Measurements from ENCODE around the gene CAMSAP2. TPM values are rescaled to one million over a fixed set of nuclear protein-coding genes. Genes with fewer than 3 reads are reported as not detected.

Gene CAMSAP2
- total and polyA plus RNA-seq, 12 donors, result 7.0 to 47.1 (median 38.1) TPM

DNA sequence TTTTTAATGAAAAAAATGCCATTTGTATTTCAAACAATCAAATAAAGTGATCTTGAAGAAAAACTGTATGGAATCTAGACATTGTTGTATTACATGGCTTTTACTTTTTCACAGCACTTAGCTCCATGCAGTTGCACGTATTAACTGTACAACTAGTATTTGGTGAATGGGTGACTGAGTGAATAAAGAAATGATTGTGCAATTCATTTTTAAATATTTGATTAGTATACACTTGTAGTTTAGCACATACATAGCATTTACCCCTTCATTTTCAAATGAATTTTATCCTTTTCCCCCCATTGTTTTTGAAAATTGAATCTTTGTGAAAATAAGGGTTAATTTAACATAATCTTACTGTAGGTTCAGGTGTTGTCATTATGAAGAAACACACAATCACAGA is 79.6 kb downstream of the CAMSAP2 start:
- Histone ChIP-seq H3K4me1 (peaks cover 0 to 5% (median 0%) of the 10 kb centered on the region in 9 donors), H3K27me3 (no peaks in the 10 kb centered on the region), H3K36me3 (peaks cover 0 to 66% (median 10%) of the 10 kb centered on the region in 9 donors), H3K27ac (no peak overlapping the region), H3K4me3 (no peak overlapping the region), H3K9me3 (no peaks in the 10 kb centered on the region)
- DNase-seq, result no peak
- WGBS, 2 donors, result 91 to 94% methylated on average over 1 of the region's 1 CpG
- no peak for ATAC-seq
- intact Hi-C loops (cut with DNase I), result no loop called here
- TF ChIP-seq, protein P1, sequence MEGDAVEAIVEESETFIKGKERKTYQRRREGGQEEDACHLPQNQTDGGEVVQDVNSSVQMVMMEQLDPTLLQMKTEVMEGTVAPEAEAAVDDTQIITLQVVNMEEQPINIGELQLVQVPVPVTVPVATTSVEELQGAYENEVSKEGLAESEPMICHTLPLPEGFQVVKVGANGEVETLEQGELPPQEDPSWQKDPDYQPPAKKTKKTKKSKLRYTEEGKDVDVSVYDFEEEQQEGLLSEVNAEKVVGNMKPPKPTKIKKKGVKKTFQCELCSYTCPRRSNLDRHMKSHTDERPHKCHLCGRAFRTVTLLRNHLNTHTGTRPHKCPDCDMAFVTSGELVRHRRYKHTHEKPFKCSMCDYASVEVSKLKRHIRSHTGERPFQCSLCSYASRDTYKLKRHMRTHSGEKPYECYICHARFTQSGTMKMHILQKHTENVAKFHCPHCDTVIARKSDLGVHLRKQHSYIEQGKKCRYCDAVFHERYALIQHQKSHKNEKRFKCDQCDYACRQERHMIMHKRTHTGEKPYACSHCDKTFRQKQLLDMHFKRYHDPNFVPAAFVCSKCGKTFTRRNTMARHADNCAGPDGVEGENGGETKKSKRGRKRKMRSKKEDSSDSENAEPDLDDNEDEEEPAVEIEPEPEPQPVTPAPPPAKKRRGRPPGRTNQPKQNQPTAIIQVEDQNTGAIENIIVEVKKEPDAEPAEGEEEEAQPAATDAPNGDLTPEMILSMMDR (IDR thresholded peaks at IDR 0.05), result no peak

DNA sequence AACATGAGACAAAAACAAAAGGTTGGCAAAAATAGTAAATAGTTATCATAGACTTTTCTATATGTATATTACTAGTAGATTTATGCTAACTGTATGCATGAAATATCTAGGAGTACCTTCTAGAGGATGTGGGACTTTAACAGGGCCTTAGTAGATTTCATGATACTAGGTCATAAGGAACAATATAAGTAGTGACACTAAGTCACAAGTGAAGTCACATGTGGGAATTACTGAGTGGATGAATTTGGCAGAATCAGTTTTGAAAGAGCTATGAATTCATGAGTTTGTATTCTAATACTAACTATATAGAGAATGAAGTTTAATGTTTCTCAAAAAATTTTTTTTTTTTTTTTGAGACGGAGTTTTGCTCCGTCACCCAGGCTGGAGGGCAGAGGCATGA is 81.0 kb downstream of the CAMSAP2 start:
- DNase-seq (no peak), ATAC-seq (no peak)
- H3K9me3 ChIP-seq, result no peaks in the 10 kb centered on the region
- TF ChIP-seq, protein P1 (IDR thresholded peaks at IDR 0.05), result no peak
- no peak overlapping the region for H3K4me3 ChIP-seq
- peaks cover 0 to 66% (median 10%) of the 10 kb centered on the region in 9 donors for H3K36me3 ChIP-seq
- no peak overlapping the region for H3K27ac ChIP-seq
- intact Hi-C loops (cut with DNase I), result no loop called here
- peaks cover 0 to 5% (median 0%) of the 10 kb centered on the region in 9 donors for H3K4me1 ChIP-seq
- H3K27me3 ChIP-seq, result no peaks in the 10 kb centered on the region
- WGBS, 2 donors, result 97 to 100% methylated on average over 2 of the region's 2 CpGs

DNA sequence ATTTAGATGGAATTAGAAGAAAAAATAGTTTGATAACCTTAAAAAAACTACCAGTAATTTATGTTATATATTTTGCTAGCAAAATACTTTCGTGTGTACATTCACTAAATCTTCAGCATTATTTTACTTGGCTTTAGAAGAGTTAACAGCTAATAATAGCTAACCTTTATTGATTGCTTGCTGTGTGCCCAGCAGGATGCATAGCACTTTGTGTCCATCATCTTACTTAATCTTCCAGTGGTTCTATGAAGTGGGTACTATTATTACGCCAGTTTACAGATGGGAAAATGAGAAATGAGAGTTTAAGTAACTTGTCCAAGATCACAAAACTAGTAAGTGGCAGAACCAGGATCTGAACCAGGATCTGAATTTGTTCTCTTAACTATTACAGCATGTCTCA is 92.4 kb downstream of the CAMSAP2 start:
- TF ChIP-seq, protein P1 (IDR thresholded peaks at IDR 0.05), result no peak
- H3K36me3 ChIP-seq, result peaks cover 0 to 27% (median 0%) of the 10 kb centered on the region in 9 donors
- no peak overlapping the region for H3K4me3 ChIP-seq
- peaks cover 0 to 3% (median 0%) of the 10 kb centered on the region in 11 donors for H3K9me3 ChIP-seq
- ATAC-seq (no peak), DNase-seq (no peak)
- H3K4me1 ChIP-seq, result peaks cover 0 to 18% (median 3%) of the 10 kb centered on the region in 9 donors
- H3K27ac ChIP-seq, result no peak overlapping the region
- intact Hi-C loops (cut with DNase I), result loop anchor here in 4 of 10 donors (10.0 kb wide), 2 partner anchors 206 to 266 kb away; partner anchors contain the start of gene KIF14 (in 2 of the 4)
- 97 to 98% methylated on average over 2 of the region's 2 CpGs for WGBS, 2 donors
- H3K27me3 ChIP-seq, result no peaks in the 10 kb centered on the region

DNA sequence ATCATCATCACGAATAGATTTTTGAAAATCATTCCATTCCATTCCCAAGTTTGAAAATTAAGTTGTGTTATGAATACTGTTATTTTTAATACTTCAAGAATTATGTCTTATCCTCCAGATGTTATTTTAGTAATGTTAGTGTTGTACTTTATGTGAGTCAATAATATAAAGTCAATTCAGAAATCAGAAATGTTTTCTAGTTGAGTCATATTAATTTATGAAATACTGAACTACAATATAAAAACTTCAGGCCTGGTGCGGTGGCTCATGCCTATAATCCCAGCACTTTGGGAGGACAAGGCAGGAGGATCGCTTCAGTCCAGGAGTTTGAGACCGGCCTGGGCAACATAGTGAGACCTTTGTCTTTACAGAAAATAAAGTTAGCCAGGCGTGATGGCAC is 95.7 kb downstream of the CAMSAP2 start:
- Histone ChIP-seq H3K9me3 (peaks cover 0 to 17% (median 0%) of the 10 kb centered on the region in 11 donors), H3K36me3 (peaks cover 0 to 38% (median 0%) of the 10 kb centered on the region in 9 donors), H3K4me3 (no peak overlapping the region), H3K4me1 (peaks cover 0 to 6% (median 0%) of the 10 kb centered on the region in 9 donors), H3K27ac (no peak overlapping the region), H3K27me3 (no peaks in the 10 kb centered on the region)
- WGBS, 2 donors, result 92 to 96% methylated on average over 5 of the region's 5 CpGs
- DNase-seq (no peak), ATAC-seq (no peak)
- TF ChIP-seq, protein P1 (IDR thresholded peaks at IDR 0.05), result no peak
- intact Hi-C loops (cut with DNase I), result loop anchor here in 4 of 10 donors (10.0 kb wide), 2 partner anchors 210 to 270 kb away; partner anchors contain the start of gene KIF14 (in 2 of the 4)
